Caco-2 (cell line): ENCODE results near the gene CD200. TPM values are rescaled to one million over a fixed set of nuclear protein-coding genes. Genes with fewer than 3 reads are reported as not detected.

ENCODE experiments used
- BruUV-seq: library from RNA; stranded (reverse); fragments of 400-500 nt; replicated peaks from 2 replicates; lab custom pipeline; 2021; lab: Mats Ljungman, UMichigan
- CTCF ChIA-PET: fragments of 300-600 bp; sonication (Branson Sonifier 250); formaldehyde crosslinking; loops from one replicate; lab custom pipeline; 2022; ENCODE audit warnings: antibody characterized with exemption; lab: Charles Lee
- POLR2A ChIA-PET: fragments of 300-600 bp; sonication (Branson Sonifier 250); formaldehyde crosslinking; loops from one replicate; lab custom pipeline; 2022; ENCODE audit warnings: antibody characterized with exemption; lab: Charles Lee
- DNase-seq, 2 experiments: peaks; one replicate each; pipeline versions ENCODE4 v3.0.0 to v3.0.0-alpha.2; 2020 to 2022
- H3K27me3 ChIP-seq: replicated peaks from 2 replicates; pipeline ENCODE4 v1.6.0; 2011; ENCODE audit warnings: low read length; ENCODE audit not compliant: control insufficient read depth, insufficient read depth
- H3K36me3 ChIP-seq: 2 replicates; pipeline ENCODE4 v1.5.1; 2011; ENCODE audit warnings: low read length; ENCODE audit not compliant: control insufficient read depth, insufficient read depth
- H3K4me1 ChIP-seq: fragments of 250-450 bp; sonication (Bioruptor Pico); 2 replicates; pipeline ENCODE4 v1.5.1; 2020; ENCODE audit warnings: mild to moderate bottlenecking
- H3K4me3 ChIP-seq: 2 replicates; pipeline ENCODE4 v1.5.1; 2011; ENCODE audit warnings: low read depth, mild to moderate bottlenecking, control low read depth, low read length
- H3K9me3 ChIP-seq: fragments of 250-450 bp; sonication (Bioruptor Pico); 2 replicates; pipeline ENCODE4 v1.5.1; 2020; ENCODE audit warnings: mild to moderate bottlenecking, moderate library complexity
- H3K27ac Mint-ChIP-seq: one replicate; pipeline ENCODE4 v1.8.0; 2022; ENCODE audit warnings: mixed read lengths; ENCODE audit not compliant: unreplicated experiment
- H3K27me3 Mint-ChIP-seq: one replicate; pipeline ENCODE4 v1.8.0; 2022; ENCODE audit warnings: mixed read lengths; ENCODE audit not compliant: insufficient read depth, unreplicated experiment
- H3K36me3 Mint-ChIP-seq: one replicate; pipeline ENCODE4 v1.8.0; 2022; ENCODE audit warnings: mild to moderate bottlenecking, mixed read lengths; ENCODE audit not compliant: insufficient read depth, unreplicated experiment
- H3K4me1 Mint-ChIP-seq: one replicate; pipeline ENCODE4 v1.8.0; 2022; ENCODE audit warnings: low read depth, mixed read lengths; ENCODE audit not compliant: unreplicated experiment
- H3K4me3 Mint-ChIP-seq: one replicate; pipeline ENCODE4 v1.8.0; 2022; ENCODE audit warnings: mild to moderate bottlenecking, moderate library complexity, mixed read lengths; ENCODE audit not compliant: unreplicated experiment
- H3K9me3 Mint-ChIP-seq: one replicate; pipeline ENCODE4 v1.8.0; 2022; ENCODE audit warnings: mixed read lengths; ENCODE audit not compliant: unreplicated experiment
- CTCF ChIP-seq, 2 experiments: fragments of 200-600 bp in 1 of 2; IDR thresholded peaks; 1 replicate in 1 of 2; 2 replicates in 1 of 2; pipeline versions ENCODE4 v1.5.1 to v1.8.0; 2011 to 2022; ENCODE audit warnings: antibody characterized with exemption in 1 of 2, control low read depth in 1 of 2, inconsistent platforms in 1 of 2, low read depth in 1 of 2, low read length in 1 of 2, mild to moderate bottlenecking in 1 of 2, moderate library complexity in 1 of 2; ENCODE audit not compliant: insufficient read depth in 1 of 2, severe bottlenecking in 1 of 2, unreplicated experiment in 1 of 2
- intact Hi-C: fragments of 100-400 bp; cut with micrococcal nuclease; formaldehyde crosslinking; loops from one replicate; pipeline ENCODE4 v1.10.0; 2022; ENCODE audit not compliant: unreplicated experiment
- total RNA-seq: library from RNA; stranded (reverse); gene quantifications from 2 replicates; pipeline ENCODE4 v1.2.3, GENCODE V29; 2022

CD200 gene
- total RNA-seq, 1 experiment from 2014 or later: 0.45 TPM

GRCh38 chr3:112405845-112406244 is 72.9 kb downstream of the CD200 start:
- Mint-ChIP-seq H3K27me3 (no peaks in the 10 kb centered on the region), H3K9me3 (no peaks in the 10 kb centered on the region), H3K36me3 (no peaks in the 10 kb centered on the region), H3K27ac (no peak overlapping the region), H3K4me1 (peaks cover 22% of the 10 kb centered on the region), H3K4me3 (no peak overlapping the region)
- no TSS peak for BruUV-seq
- Histone ChIP-seq H3K4me1 (peaks cover 34% of the 10 kb centered on the region), H3K4me3 (no peak overlapping the region), H3K9me3 (no peaks in the 10 kb centered on the region), H3K27me3 (no peaks in the 10 kb centered on the region), H3K36me3 (no peaks in the 10 kb centered on the region)
- DNase-seq: no peak
- CTCF ChIA-PET: no interaction called here
- no peak for TF ChIP-seq CTCF (IDR thresholded peaks at IDR 0.05; ENCODE audit: insufficient read depth in 1 of 2, low read depth in 1 of 2, low read length in 1 of 2, severe bottlenecking in 1 of 2, unreplicated experiment in 1 of 2)
- POLR2A ChIA-PET: no interaction called here
- intact Hi-C loops: no loop called here

- no peak for DNase-seq
- H3K36me3 ChIP-seq: no peaks in the 10 kb centered on the region
- ChIA-PET CTCF (interaction anchor here (0.8 kb wide), 2 partner anchors 85 to 114 kb away, joined by 3 read pairs; partner anchors contain the start of gene SLC9C1), POLR2A (no interaction called here)
- BruUV-seq: no TSS peak
- peaks cover 34% of the 10 kb centered on the region for H3K4me1 ChIP-seq
- intact Hi-C loops: no loop called here
- Mint-ChIP-seq H3K27ac (peak overlapping the region; percentile 45), H3K36me3 (no peaks in the 10 kb centered on the region), H3K27me3 (no peaks in the 10 kb centered on the region), H3K4me3 (no peak overlapping the region), H3K4me1 (peaks cover 30% of the 10 kb centered on the region), H3K9me3 (no peaks in the 10 kb centered on the region)
- TF ChIP-seq CTCF (IDR thresholded peaks at IDR 0.05; ENCODE audit: insufficient read depth in 1 of 2, low read depth in 1 of 2, low read length in 1 of 2, severe bottlenecking in 1 of 2, unreplicated experiment in 1 of 2): no peak
- no peaks in the 10 kb centered on the region for H3K9me3 ChIP-seq
- no peak overlapping the region for H3K4me3 ChIP-seq
- H3K27me3 ChIP-seq: no peaks in the 10 kb centered on the region
Observed at GRCh38 chr3:112407214-112407887, 74.4 kb downstream of the CD200 start.

GRCh38 chr3:112407888-112408702 is 75.1 kb downstream of the CD200 start:
- TF ChIP-seq CTCF (IDR thresholded peaks at IDR 0.05; ENCODE audit: insufficient read depth in 1 of 2, low read depth in 1 of 2, low read length in 1 of 2, severe bottlenecking in 1 of 2, unreplicated experiment in 1 of 2): no peak
- H3K36me3 ChIP-seq: no peaks in the 10 kb centered on the region
- peaks cover 30% of the 10 kb centered on the region for H3K4me1 ChIP-seq
- H3K9me3 ChIP-seq: no peaks in the 10 kb centered on the region
- H3K36me3 Mint-ChIP-seq: no peaks in the 10 kb centered on the region
- H3K27me3 Mint-ChIP-seq: no peaks in the 10 kb centered on the region
- peak overlapping the region; percentile 45 for H3K27ac Mint-ChIP-seq
- no peaks in the 10 kb centered on the region for H3K9me3 Mint-ChIP-seq
- POLR2A ChIA-PET: no interaction called here
- peaks cover 30% of the 10 kb centered on the region for H3K4me1 Mint-ChIP-seq
- CTCF ChIA-PET: interaction anchor here (0.8 kb wide), 1 partner anchor 86 kb away, joined by 3 read pairs; no protein-coding TSS in a partner anchor
- intact Hi-C loops: loop anchor here (2.0 kb wide), 1 partner anchor 85 kb away; no protein-coding TSS in a partner anchor
- no peak for DNase-seq
- H3K4me3 ChIP-seq: no peak overlapping the region
- H3K4me3 Mint-ChIP-seq: peak overlapping the region; percentile 43
- BruUV-seq: TSS peak; percentile 82
- no peaks in the 10 kb centered on the region for H3K27me3 ChIP-seq
